Ishikawa (cell line): Measurements from ENCODE around the gene PLEKHS1.

Experiments
- CEBPB ChIP-seq: IDR thresholded peaks from 2 replicates; pipeline ENCODE4 v1.6.1; 2012
- CREB1 ChIP-seq: IDR thresholded peaks from 2 replicates; pipeline ENCODE4 v1.6.1; 2012; ENCODE audit warnings: low read depth
- EGR1 ChIP-seq: IDR thresholded peaks from 2 replicates; pipeline ENCODE4 v1.6.1; 2012
- EP300 ChIP-seq: IDR thresholded peaks from 2 replicates; pipeline ENCODE4 v1.6.1; 2012; ENCODE audit warnings: borderline replicate concordance
- FOXM1 ChIP-seq: IDR thresholded peaks from 2 replicates; pipeline ENCODE4 v1.6.1; 2012; ENCODE audit warnings: low read depth, borderline replicate concordance
- NFIC ChIP-seq: IDR thresholded peaks from 2 replicates; pipeline ENCODE4 v1.6.1; 2012
- RAD21 ChIP-seq: IDR thresholded peaks from 2 replicates; pipeline ENCODE4 v1.6.1; 2012; ENCODE audit warnings: low read depth
- TAF1 ChIP-seq: IDR thresholded peaks from 2 replicates; pipeline ENCODE4 v1.6.1; 2012; ENCODE audit warnings: low read depth, mild to moderate bottlenecking
- TCF12 ChIP-seq: IDR thresholded peaks from 2 replicates; pipeline ENCODE4 v1.6.1; 2012; ENCODE audit warnings: low read depth
- TEAD4 ChIP-seq: IDR thresholded peaks from 2 replicates; pipeline ENCODE4 v1.6.1; 2012
- YY1 ChIP-seq: IDR thresholded peaks from 2 replicates; pipeline ENCODE4 v1.6.1; 2012; ENCODE audit warnings: low read depth
- ZBTB7A ChIP-seq: IDR thresholded peaks from 2 replicates; pipeline ENCODE4 v1.6.1; 2012; ENCODE audit warnings: low read depth
- TF ChIP-seq, protein P1 (sequence below): IDR thresholded peaks from 2 replicates; pipeline ENCODE4 v1.6.1; 2012
- TF ChIP-seq, protein P2 (sequence below): IDR thresholded peaks from 2 replicates; pipeline ENCODE4 v1.6.1; 2012; ENCODE audit warnings: low read depth, mild to moderate bottlenecking
- TF ChIP-seq, protein P3 (sequence below): IDR thresholded peaks from 2 replicates; pipeline ENCODE4 v1.6.1; 2012

PLEKHS1 gene

GRCh38 chr10:113751181-113751732, at the start of gene PLEKHS1:
TSS of gene PLEKHS1 (plus strand) at chr10:113751682. CDS start at chr10:113755278, 3,596 bp downstream.
- TF ChIP-seq NFIC (no peak), FOXM1 (no peak), CEBPB (no peak), RAD21 (no peak), TEAD4 (no peak), YY1 (no peak), TAF1 (no peak), TCF12 (no peak)

DNA sequence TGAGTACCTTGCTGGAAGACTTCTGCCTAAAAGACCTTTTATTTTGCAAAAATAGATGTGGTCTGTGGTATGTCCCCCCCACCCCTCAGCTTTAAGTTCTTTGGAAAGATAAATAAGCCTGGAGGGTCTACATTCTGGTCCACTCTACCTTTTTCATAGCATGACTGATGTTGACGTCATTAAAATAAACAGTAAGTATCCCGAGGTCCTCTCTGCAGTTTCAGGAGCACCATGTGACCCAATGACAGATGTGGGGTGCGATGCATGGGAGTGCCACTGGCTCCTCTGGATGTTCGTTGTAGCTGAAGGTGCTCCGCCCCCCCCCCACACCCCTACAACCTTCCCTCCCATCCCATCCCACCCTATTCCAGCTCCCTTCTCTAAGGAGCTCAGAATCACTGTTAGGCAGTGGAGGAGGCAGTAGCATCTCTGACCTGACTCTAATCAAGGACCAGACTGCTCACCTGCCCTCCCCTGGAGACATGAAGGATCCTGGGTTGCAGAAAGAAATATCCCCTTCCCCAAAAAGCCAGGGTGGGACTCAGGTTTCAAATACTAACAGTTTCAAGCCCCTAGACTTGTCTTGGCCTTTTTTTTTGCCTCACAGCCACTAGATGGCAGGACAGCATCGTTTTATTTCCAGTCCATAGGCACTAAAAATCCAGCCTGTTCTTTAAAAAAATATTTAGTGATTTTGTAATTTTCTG, 46.7 kb upstream of the PLEKHS1 start:
- no peak for TF ChIP-seq TEAD4
- TF ChIP-seq RAD21: peak; percentile 82
- TF ChIP-seq, protein P1, sequence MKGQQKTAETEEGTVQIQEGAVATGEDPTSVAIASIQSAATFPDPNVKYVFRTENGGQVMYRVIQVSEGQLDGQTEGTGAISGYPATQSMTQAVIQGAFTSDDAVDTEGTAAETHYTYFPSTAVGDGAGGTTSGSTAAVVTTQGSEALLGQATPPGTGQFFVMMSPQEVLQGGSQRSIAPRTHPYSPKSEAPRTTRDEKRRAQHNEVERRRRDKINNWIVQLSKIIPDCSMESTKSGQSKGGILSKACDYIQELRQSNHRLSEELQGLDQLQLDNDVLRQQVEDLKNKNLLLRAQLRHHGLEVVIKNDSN: no peak

GRCh38 chr10:113705344-113705652, 46.2 kb upstream of the PLEKHS1 start:
- no peak for TF ChIP-seq EGR1
- no peak for TF ChIP-seq ZBTB7A
- TF ChIP-seq RAD21: no peak
- no peak for TF ChIP-seq NFIC
- TF ChIP-seq, protein P2, sequence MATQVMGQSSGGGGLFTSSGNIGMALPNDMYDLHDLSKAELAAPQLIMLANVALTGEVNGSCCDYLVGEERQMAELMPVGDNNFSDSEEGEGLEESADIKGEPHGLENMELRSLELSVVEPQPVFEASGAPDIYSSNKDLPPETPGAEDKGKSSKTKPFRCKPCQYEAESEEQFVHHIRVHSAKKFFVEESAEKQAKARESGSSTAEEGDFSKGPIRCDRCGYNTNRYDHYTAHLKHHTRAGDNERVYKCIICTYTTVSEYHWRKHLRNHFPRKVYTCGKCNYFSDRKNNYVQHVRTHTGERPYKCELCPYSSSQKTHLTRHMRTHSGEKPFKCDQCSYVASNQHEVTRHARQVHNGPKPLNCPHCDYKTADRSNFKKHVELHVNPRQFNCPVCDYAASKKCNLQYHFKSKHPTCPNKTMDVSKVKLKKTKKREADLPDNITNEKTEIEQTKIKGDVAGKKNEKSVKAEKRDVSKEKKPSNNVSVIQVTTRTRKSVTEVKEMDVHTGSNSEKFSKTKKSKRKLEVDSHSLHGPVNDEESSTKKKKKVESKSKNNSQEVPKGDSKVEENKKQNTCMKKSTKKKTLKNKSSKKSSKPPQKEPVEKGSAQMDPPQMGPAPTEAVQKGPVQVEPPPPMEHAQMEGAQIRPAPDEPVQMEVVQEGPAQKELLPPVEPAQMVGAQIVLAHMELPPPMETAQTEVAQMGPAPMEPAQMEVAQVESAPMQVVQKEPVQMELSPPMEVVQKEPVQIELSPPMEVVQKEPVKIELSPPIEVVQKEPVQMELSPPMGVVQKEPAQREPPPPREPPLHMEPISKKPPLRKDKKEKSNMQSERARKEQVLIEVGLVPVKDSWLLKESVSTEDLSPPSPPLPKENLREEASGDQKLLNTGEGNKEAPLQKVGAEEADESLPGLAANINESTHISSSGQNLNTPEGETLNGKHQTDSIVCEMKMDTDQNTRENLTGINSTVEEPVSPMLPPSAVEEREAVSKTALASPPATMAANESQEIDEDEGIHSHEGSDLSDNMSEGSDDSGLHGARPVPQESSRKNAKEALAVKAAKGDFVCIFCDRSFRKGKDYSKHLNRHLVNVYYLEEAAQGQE: no peak
- no peak for TF ChIP-seq TCF12
- no peak for TF ChIP-seq FOXM1
- TF ChIP-seq, protein P1: no peak
- TF ChIP-seq CEBPB: no peak
- TF ChIP-seq TAF1: no peak
- TF ChIP-seq YY1: no peak
- no peak for TF ChIP-seq CREB1
- TF ChIP-seq TEAD4: no peak
- TF ChIP-seq EP300: no peak
- TF ChIP-seq, protein P3, sequence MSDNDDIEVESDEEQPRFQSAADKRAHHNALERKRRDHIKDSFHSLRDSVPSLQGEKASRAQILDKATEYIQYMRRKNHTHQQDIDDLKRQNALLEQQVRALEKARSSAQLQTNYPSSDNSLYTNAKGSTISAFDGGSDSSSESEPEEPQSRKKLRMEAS: no peak

DNA sequence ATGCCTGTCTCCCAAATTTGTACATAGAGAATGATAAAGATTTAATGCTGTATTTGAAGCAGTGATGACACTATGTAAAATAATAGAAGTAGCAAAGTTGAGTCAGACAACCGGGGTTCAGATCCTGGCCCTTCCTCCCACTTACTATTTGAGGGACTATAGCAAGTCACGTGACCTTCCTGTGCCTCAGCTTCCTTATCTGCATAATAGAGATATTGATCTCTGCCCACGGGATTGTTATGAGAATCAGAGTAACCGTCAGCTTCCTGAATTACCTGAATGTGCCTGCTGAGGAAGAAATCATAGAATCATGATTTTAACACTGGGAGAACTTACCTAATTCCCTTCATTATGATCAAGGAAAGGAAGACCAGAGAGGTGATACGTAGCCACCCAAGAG, 44.9 kb upstream of the PLEKHS1 start:
- TF ChIP-seq, protein P3: no peak
- TF ChIP-seq RAD21 (no peak), EP300 (no peak), NFIC (no peak), CEBPB (no peak), ZBTB7A (no peak), TAF1 (no peak), YY1 (no peak), TCF12 (no peak), TEAD4 (no peak), FOXM1 (no peak), EGR1 (no peak), CREB1 (no peak)
- TF ChIP-seq, protein P2: no peak
- TF ChIP-seq, protein P1: no peak

GRCh38 chr10:113708640-113709039, 42.8 kb upstream of the PLEKHS1 start:
- TF ChIP-seq TEAD4 (no peak), YY1 (no peak), CEBPB (no peak), TCF12 (no peak), CREB1 (no peak), ZBTB7A (no peak), EP300 (no peak)
- TF ChIP-seq, protein P2: no peak
- TF ChIP-seq, protein P1: no peak
